Neural progenitor cell (in vitro differentiated cells): Measurements from ENCODE around the gene LPP. TPM values are rescaled to one million over a fixed set of nuclear protein-coding genes. Genes with fewer than 3 reads are reported as not detected.

Experiments
- DNase-seq: peaks from one replicate; pipeline ENCODE4 v3.0.0-alpha.2; 2016; ENCODE audit warnings: low spot score
- H2AFZ ChIP-seq: fragments of 200-600 bp; sonication (generic); replicated peaks from 2 replicates; pipeline ENCODE4 v1.6.1; 2016; ENCODE audit warnings: antibody characterized with exemption
- H3F3A ChIP-seq: fragments of 200-600 bp; sonication (generic); 2 replicates; pipeline ENCODE4 v1.6.1; 2016; ENCODE audit warnings: antibody characterized with exemption, low read depth
- H3K27ac ChIP-seq: fragments of 200-600 bp; sonication (generic); 2 replicates; pipeline ENCODE4 v1.5.1; 2016; ENCODE audit warnings: mild to moderate bottlenecking
- H3K27me3 ChIP-seq: fragments of 200-600 bp; sonication (generic); 2 replicates; pipeline ENCODE4 v1.6.1; 2016; ENCODE audit warnings: mild to moderate bottlenecking, moderate library complexity
- H3K36me3 ChIP-seq: fragments of 200-600 bp; sonication (generic); 2 replicates; pipeline ENCODE4 v1.5.1; 2016
- H3K4me1 ChIP-seq: fragments of 200-600 bp; sonication (generic); 2 replicates; pipeline ENCODE4 v1.6.1; 2016; ENCODE audit warnings: mixed run types
- H3K4me2 ChIP-seq: fragments of 200-600 bp; sonication (generic); 2 replicates; pipeline ENCODE4 v1.6.1; 2016
- H3K4me3 ChIP-seq: fragments of 200-600 bp; sonication (generic); 2 replicates; pipeline ENCODE4 v1.5.1; 2016
- H3K79me2 ChIP-seq: fragments of 200-600 bp; sonication (generic); 2 replicates; pipeline ENCODE4 v1.6.1; 2016; ENCODE audit warnings: low read depth
- H3K9ac ChIP-seq: fragments of 200-600 bp; sonication (generic); 2 replicates; pipeline ENCODE4 v1.6.1; 2016
- H3K9me3 ChIP-seq: fragments of 200-600 bp; sonication (generic); 2 replicates; pipeline ENCODE4 v1.5.1; 2016; ENCODE audit warnings: low read depth
- H4K20me1 ChIP-seq: fragments of 200-600 bp; sonication (generic); 2 replicates; pipeline ENCODE4 v1.6.1; 2016; ENCODE audit warnings: low read depth
- H3K27ac Mint-ChIP-seq: 3 replicates; pipeline ENCODE4 v1.8.0; 2021; ENCODE audit warnings: mixed read lengths
- H3K27me3 Mint-ChIP-seq: 2 replicates; pipeline ENCODE4 v1.8.0; 2022; ENCODE audit warnings: low read depth, mild to moderate bottlenecking, inconsistent platforms, moderate library complexity, mixed read lengths; ENCODE audit not compliant: insufficient read depth
- H3K36me3 Mint-ChIP-seq: 3 replicates; pipeline ENCODE4 v1.8.0; 2021; ENCODE audit warnings: mixed read lengths
- H3K4me1 Mint-ChIP-seq: 3 replicates; pipeline ENCODE4 v1.8.0; 2021; ENCODE audit warnings: mixed read lengths
- H3K4me3 Mint-ChIP-seq: 3 replicates; pipeline ENCODE4 v1.8.0; 2021; ENCODE audit warnings: mild to moderate bottlenecking, moderate library complexity, mixed read lengths
- H3K9me3 Mint-ChIP-seq: 3 replicates; pipeline ENCODE4 v1.8.0; 2020; ENCODE audit warnings: mixed read lengths
- CTCF ChIP-seq: fragments of 200-600 bp; sonication (generic); IDR thresholded peaks from 2 replicates; pipeline ENCODE4 v1.5.1; 2017; ENCODE audit warnings: antibody characterized with exemption, mild to moderate bottlenecking
- EZH2 ChIP-seq: fragments of 200-600 bp; sonication (generic); IDR thresholded peaks from 2 replicates; pipeline ENCODE4 v1.6.1; 2017; ENCODE audit warnings: antibody characterized with exemption, mild to moderate bottlenecking, moderate library complexity
- EZH2phosphoT487 ChIP-seq: fragments of 200-600 bp; sonication (generic); IDR thresholded peaks from 2 replicates; pipeline ENCODE4 v1.6.1; 2017; ENCODE audit warnings: antibody characterized with exemption
- total RNA-seq: library from RNA; depleted of rRNA; stranded (reverse); fragments of >200 nt; gene quantifications from 2 replicates; pipeline ENCODE4 v1.2.3, GENCODE V29; 2015; ENCODE audit warnings: low replicate concordance

LPP gene
- total RNA-seq, 1 donor from 2014 or later = 18.9 TPM

DNA sequence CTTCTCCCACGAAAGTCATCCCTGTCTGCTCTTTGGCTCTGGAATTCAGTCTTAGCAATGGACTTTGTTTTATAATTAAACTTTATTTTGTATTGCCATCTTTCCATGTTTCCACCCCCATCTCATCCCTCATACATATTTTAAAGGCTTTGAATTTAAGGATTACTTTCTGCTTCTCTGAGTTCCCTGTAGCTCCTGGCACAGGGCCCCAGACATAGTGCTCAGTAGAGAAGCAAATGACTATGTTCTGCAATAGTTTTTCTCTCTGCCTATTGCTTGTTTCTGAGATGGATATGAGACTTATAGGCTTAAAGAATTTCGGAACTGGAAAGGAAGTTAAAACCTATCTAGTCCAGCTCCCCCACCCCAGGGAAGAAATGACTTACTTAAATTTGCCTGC lies 197.0 kb downstream of the LPP start:
- no peaks in the 10 kb centered on the region for H3K4me1 ChIP-seq
- H3K9me3 ChIP-seq = no peaks in the 10 kb centered on the region
- no peak for DNase-seq
- Mint-ChIP-seq H3K36me3 (peaks cover 2% of the 10 kb centered on the region), H3K4me3 (no peak overlapping the region), H3K9me3 (no peaks in the 10 kb centered on the region), H3K4me1 (peaks cover 18% of the 10 kb centered on the region), H3K27me3 (peaks cover 2% of the 10 kb centered on the region), H3K27ac (no peak overlapping the region)
- H3K9ac ChIP-seq = no peak overlapping the region
- H3K79me2 ChIP-seq = no peaks in the 10 kb centered on the region
- TF ChIP-seq EZH2 (no peak), CTCF (no peak), EZH2phosphoT487 (no peak)
- H3F3A ChIP-seq = no peaks in the 10 kb centered on the region
- no peak overlapping the region for H2AFZ ChIP-seq
- H3K4me2 ChIP-seq = no peak overlapping the region
- H4K20me1 ChIP-seq = no peaks in the 10 kb centered on the region
- no peaks in the 10 kb centered on the region for H3K27me3 ChIP-seq
- H3K4me3 ChIP-seq = no peak overlapping the region
- H3K27ac ChIP-seq = no peak overlapping the region
- no peaks in the 10 kb centered on the region for H3K36me3 ChIP-seq

- no peak overlapping the region for H3K27ac Mint-ChIP-seq
Observed at GRCh38 chr3:188351648-188352047, 197.7 kb downstream of the LPP start.

DNA sequence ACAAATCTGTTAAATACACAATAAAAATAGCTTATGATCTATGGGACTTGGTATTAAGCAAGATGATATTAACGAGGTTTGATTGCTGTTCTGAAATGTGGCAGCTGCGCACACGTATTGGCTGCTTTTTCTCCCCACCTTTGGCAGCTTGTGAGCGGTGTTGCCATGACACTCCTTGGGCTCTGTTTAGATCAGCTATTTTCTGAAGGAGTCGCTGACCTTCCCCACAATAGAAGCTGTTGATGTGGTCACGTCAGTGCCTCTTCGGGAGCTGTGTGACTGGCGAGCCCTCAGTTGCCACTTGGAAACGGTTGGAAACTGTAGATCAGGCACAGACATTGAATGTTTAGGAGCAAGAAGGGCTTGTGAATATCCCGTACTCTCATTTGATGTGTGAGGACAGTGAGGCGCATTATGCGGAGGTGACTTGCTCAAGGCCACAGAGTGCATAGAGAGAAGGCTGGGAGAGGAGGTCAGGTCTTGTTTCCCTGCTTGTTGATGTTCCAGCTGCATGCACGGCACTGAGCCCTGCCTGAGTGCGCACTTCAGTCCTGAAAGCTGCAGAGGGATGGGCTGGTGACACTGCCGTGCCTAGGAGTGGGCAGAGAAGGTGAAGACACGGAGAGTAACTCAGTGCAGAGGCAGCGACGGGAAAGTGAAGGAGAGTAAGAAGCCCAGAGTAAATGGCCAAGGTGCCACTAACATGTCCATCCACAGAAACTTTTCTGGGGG lies 198.4 kb downstream of the LPP start:
- Histone ChIP-seq H3K4me2 (no peak overlapping the region), H3K79me2 (no peaks in the 10 kb centered on the region), H3K9ac (no peak overlapping the region), H3K27me3 (no peaks in the 10 kb centered on the region), H4K20me1 (no peaks in the 10 kb centered on the region), H3K36me3 (no peaks in the 10 kb centered on the region), H3K4me1 (no peaks in the 10 kb centered on the region), H3K9me3 (no peaks in the 10 kb centered on the region), H2AFZ (no peak overlapping the region), H3F3A (no peaks in the 10 kb centered on the region), H3K27ac (no peak overlapping the region), H3K4me3 (no peak overlapping the region)
- no peak for DNase-seq
- peaks cover 18% of the 10 kb centered on the region for H3K4me1 Mint-ChIP-seq
- TF ChIP-seq EZH2 (no peak), CTCF (no peak), EZH2phosphoT487 (no peak)
- peaks cover 2% of the 10 kb centered on the region for H3K27me3 Mint-ChIP-seq
- H3K9me3 Mint-ChIP-seq = no peaks in the 10 kb centered on the region
- H3K4me3 Mint-ChIP-seq = no peak overlapping the region
- peaks cover 2% of the 10 kb centered on the region for H3K36me3 Mint-ChIP-seq
- peak overlapping the region; percentile 33 for H3K27ac Mint-ChIP-seq

More at GRCh38 chr3:188351648-188352047, 197.7 kb downstream of the LPP start:
- Mint-ChIP-seq H3K4me3 (no peak overlapping the region), H3K27me3 (peaks cover 2% of the 10 kb centered on the region), H3K36me3 (peaks cover 2% of the 10 kb centered on the region), H3K9me3 (no peaks in the 10 kb centered on the region), H3K4me1 (peaks cover 18% of the 10 kb centered on the region)
- no peaks in the 10 kb centered on the region for H3K79me2 ChIP-seq
- H2AFZ ChIP-seq = no peak overlapping the region
- H3K27ac ChIP-seq = no peak overlapping the region
- H3K4me3 ChIP-seq = no peak overlapping the region
- H3K4me2 ChIP-seq = no peak overlapping the region
- no peaks in the 10 kb centered on the region for H4K20me1 ChIP-seq
- H3K27me3 ChIP-seq = no peaks in the 10 kb centered on the region
- no peak overlapping the region for H3K9ac ChIP-seq
- no peaks in the 10 kb centered on the region for H3K36me3 ChIP-seq
- H3F3A ChIP-seq = no peaks in the 10 kb centered on the region
- no peaks in the 10 kb centered on the region for H3K4me1 ChIP-seq
- no peak for DNase-seq
- H3K9me3 ChIP-seq = no peaks in the 10 kb centered on the region
- TF ChIP-seq EZH2 = no peak
- TF ChIP-seq CTCF = no peak
- TF ChIP-seq EZH2phosphoT487 = no peak
